ENCODE measurements around the gene EVL.
"Not testable (repeated sequence)": the region's sequence is repeated elsewhere in the genome, so short reads cannot be mapped to it uniquely, and the experiment has no call there.

Gene EVL

DNA sequence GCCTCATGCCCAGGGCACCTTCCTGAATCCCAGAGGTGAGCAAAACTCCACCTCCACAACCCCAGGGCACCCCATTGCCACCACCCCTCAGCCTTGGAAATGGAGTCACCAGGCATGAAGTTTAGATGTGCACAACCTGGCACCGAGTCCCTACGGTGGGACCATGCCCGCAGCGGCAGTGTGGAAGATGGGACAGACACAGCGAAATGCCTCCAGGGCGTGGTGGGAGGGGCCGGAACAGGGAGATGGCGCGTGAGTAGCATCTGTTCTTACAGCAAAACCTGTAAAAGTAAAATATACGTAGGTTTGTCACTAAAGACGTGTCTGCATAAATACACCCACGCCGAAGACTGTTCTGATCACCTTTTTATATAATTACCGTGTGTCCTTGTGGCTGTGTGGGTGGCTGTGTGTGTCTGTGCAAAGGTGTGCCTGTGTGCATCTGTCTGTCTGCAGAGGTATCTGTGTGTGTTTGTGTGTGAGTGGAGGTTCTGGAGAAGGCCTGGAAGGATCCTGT lies 111.6 kb downstream of the EVL start:
- no peak for DNase-seq

GRCh38 chr14:100178691-100179090 lies 113.5 kb downstream of the EVL start:
- no peak for DNase-seq

DNA sequence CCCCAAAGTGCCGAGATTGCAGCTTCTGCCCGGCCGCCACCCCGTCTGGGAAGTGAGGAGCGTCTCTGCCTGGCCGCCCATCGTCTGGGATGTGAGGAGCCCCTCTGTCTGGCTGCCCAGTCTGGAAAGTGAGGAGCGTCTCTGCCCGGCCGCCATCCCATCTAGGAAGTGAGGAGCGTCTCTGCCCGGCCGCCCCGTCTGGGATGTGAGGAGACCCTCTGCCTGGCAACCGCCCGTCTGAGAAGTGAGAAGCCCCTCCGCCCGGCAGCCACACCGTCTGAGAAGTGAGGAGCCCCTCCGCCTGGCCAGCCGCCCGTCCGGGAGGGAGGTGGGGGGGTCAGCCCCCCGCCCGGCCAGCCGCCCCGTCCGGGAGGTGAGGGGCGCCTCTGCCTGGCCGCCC lies 115.4 kb downstream of the EVL start:
- DNase-seq: not testable (repeated sequence)

DNA sequence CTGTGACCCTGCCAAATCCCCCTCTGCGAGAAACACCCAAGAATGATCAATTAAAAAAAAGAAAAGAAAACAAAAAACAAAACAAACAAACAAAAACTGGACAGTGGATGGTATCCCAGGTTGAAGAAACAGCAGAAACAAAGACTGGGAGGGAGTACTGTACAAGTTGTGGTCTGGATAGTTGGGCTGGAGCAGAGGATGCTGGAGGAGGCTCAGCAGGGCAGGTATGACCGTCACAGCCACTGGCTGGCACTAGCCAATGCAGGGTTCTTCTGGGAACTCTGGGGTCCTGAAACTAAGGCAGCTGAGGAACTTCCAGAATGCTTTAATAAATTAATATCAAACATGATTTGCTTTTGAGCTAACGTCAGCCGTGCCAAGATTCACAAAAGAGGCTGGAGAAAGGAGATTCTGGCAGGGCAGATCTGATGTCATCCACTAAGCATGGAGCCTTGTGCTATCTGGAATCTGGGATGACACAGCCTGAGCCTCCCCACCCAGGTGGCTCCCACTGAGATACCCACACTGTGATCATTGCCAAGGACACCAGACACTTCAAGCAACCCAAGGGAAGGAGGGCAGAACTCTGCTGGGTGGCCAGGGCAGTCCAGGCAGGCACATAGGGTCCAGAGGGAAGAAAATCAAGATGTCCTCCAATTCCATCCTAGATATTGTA lies 116.8 kb downstream of the EVL start:
- not testable (repeated sequence) for DNase-seq

DNA sequence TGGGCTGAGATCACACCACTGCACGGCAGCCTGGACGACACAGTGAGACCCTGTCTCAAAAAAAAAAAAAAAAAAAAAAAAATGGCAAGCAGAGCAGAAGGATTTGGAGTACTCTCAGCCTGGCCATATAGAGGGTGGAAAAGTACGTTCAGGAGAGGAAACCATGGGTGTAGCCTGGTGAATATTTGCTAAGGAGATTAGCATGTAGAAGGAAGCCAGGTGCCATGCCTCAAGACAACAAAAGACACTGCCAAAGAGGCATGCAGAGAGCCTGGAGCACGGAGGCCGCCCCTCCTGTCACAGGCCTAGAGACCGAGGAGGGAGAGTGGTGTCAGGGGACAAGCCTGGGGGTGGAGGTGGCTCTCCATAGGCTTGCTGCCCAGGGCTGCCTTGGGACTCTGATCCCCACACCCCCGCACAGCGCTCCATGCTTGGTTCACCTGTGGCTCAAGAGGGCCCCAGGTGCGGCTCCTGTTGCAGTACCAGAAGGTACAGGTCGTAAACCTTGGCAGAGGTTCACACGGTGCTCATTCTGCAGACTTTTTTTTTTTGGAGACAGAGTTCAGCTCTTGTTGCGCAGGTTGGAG lies 122.1 kb downstream of the EVL start:
- peak; percentile 43 for DNase-seq

- no peak for DNase-seq
Measured at GRCh38 chr14:100188392-100189030, 123.3 kb downstream of the EVL start.

GRCh38 chr14:100190126-100190525 lies 124.9 kb downstream of the EVL start:
- DNase-seq: no peak

- DNase-seq: no peak
Measured at GRCh38 chr14:100191584-100192249, 126.5 kb downstream of the EVL start.

DNA sequence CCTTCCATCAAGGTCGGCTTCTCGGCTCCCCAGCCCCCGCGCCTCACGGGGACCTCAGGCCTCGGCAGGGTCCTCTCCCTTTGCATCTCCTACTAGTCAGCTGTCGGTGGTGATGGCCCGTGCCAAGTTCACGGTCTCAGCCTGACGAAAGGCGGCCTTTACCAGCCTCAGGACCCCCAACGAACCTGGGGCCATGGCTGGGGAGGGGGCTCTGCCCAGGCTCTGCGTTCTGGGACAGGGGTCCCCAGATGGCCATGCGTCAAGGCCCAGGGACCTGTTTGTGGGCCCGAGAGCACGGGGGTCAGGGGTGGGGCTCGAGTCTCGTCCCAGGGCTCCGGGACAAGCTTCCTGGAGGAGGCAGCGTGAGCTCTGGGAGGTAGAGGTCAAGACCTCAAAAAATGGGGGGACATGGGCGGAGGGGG lies 127.0 kb downstream of the EVL start:
- no peak for DNase-seq

DNA sequence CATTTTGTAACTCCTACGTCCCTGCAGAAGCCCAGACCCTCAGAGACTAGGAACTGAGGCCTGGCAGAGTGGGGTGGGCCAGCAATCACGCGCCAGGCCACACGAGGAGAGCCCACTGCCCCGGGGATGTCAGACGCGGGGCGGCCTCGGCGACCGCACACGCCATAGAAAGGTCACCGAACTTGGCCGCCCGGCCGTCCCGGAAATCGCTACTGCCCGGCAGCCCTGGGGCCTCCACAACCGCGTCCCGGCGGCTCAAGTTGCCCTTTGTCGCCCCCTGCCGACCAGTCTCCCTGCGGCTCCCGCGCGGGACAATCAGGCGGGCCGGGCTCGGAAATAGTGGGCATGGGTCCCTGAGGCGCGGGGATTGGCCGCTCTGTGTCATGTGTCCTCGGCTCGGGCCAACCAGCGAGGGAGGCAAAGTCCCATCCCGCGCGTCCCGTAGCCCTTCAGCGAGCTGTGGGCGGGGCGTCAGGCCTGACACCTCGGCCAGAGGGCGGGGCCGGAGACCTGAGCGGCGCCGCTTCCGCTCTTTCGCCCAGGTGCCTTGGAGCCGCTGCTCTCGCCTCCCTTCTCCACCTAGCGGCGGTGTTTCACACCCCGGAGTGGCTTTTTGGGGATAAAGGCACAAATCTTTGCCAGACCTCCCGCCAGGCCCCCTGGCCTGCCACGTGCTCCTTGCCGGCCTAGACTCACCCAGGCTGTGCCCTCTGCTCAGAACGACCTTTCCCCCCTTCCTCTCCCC lies 127.6 kb downstream of the EVL start:
- peak; percentile 97 for DNase-seq
